Prostate gland (tissue), 2 donors: Measurements from ENCODE around the gene ALKBH2. TPM values are rescaled to one million over a fixed set of nuclear protein-coding genes. Genes with fewer than 3 reads are reported as not detected.

Source experiments
- DNase-seq: peaks from one replicate; pipeline ENCODE4 v3.0.0-alpha.2; 2019; ENCODE audit warnings: low spot score
- H3K27ac ChIP-seq, 2 donors: fragments of 200-600 bp; sonication (generic); 2 replicates each; pipeline ENCODE4 v1.5.1; 2017 to 2019
- H3K27me3 ChIP-seq: fragments of 200-600 bp; sonication (generic); replicated peaks from 2 replicates; pipeline ENCODE4 v1.5.1; 2019; ENCODE audit not compliant: insufficient read depth
- H3K36me3 ChIP-seq, 2 donors: fragments of 200-600 bp; sonication (generic); 1 replicate in 1 of 2; 2 replicates in 1 of 2; pipeline versions ENCODE4 v1.5.1 to v1.8.1; 2017 to 2019
- H3K4me1 ChIP-seq: fragments of 200-600 bp; sonication (generic); replicated peaks from 2 replicates; pipeline ENCODE4 v1.5.1; 2019
- H3K4me3 ChIP-seq, 2 donors: fragments of 200-600 bp; sonication (generic); 2 replicates each; pipeline ENCODE4 v1.5.1; 2017 to 2019
- H3K9me3 ChIP-seq: fragments of 200-600 bp; sonication (generic); 2 replicates; pipeline ENCODE4 v1.5.1; 2017
- CTCF ChIP-seq, 4 experiments: fragments of 200-600 bp in 2 of 4; fragments of 450-650 bp in 2 of 4; sonication (generic) in 2 of 4; IDR thresholded peaks; 1 replicate in 3 of 4; 2 replicates in 1 of 4; pipeline ENCODE4 v1.5.1; 2016 to 2019; ENCODE audit warnings: antibody characterized with exemption in 4 of 4, mild to moderate bottlenecking in 2 of 4, moderate library complexity in 2 of 4
- POLR2A ChIP-seq: fragments of 450-650 bp; IDR thresholded peaks from one replicate; pipeline ENCODE4 v1.6.1; 2016; ENCODE audit warnings: antibody characterized with exemption, mild to moderate bottlenecking
- POLR2AphosphoS5 ChIP-seq: sonication (generic); formaldehyde crosslinking; IDR thresholded peaks from one replicate; pipeline ENCODE4 v1.6.1; 2017; ENCODE audit warnings: antibody characterized with exemption
- WGBS: methylation state at CpG from one replicate; pipeline ENCODE4 v1.1.5; 2018; 5-methylcytosine and 5-hydroxymethylcytosine counted together
- intact Hi-C: fragments of 100-400 bp; cut with DNase I; formaldehyde crosslinking; loops from one replicate; pipeline ENCODE4 v1.14.2; 2022
- total RNA-seq, 2 donors: library from RNA; depleted of rRNA; stranded (reverse); fragments of >200 nt; gene quantifications; one replicate each; pipeline ENCODE4 v1.1.0, GENCODE V29; 2016

The ALKBH2 gene
- total RNA-seq, 2 donors from 2014 or later = 16.6 to 26.2 TPM

DNA sequence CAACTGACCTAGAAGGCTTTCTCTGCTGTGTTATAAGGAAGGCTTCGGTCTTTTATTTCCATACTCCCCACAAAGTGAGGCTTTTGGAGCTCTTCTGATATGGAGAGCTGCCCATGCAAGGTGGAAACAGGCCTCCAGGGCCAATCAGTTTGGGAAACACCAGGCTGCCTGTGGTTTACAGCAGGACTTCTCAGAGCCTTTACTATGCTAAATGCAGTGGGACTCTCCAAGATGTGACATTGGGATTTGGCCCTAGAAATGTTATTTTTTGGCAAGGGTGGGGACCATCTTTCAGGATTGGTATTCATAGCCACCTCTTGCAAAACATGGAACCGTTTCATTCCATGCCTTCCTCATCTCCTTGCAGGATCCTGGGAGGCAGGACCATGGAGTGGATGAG lies 26.8 kb upstream of the ALKBH2 start:
- H3K27ac ChIP-seq = no peak overlapping the region
- H3K4me3 ChIP-seq = no peak overlapping the region
- no peaks in the 10 kb centered on the region for H3K36me3 ChIP-seq
- no peak for DNase-seq
- no peaks in the 10 kb centered on the region for H3K27me3 ChIP-seq
- no peaks in the 10 kb centered on the region for H3K9me3 ChIP-seq
- TF ChIP-seq CTCF (IDR thresholded peaks at IDR 0.05) (no peak), POLR2AphosphoS5 (no peak), POLR2A (no peak)
- intact Hi-C loops = no loop called here
- peaks cover 13% of the 10 kb centered on the region for H3K4me1 ChIP-seq
- WGBS = 77% methylated on average over 2 of the region's 2 CpGs

DNA sequence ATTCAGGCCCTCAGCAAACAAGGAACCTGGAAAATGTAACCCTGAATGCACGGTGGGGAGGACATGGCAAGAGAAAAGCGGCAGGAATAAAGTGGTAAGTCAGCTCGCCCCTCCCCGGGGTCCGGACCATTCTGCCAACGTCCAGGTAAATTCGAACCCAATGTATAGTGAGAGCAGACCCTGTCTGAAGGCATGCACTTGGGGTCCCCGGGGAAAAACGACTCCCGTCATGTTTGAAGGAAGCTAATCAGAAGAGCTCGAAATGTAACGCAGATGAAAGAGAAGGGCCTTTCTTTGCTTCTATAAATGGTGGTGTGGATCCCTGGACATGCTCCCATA lies 23.3 kb upstream of the ALKBH2 start:
- Histone ChIP-seq H3K27me3 (no peaks in the 10 kb centered on the region), H3K36me3 (no peaks in the 10 kb centered on the region), H3K27ac (peak overlapping the region; percentile 56 to 59), H3K9me3 (no peaks in the 10 kb centered on the region), H3K4me3 (no peak overlapping the region), H3K4me1 (peaks cover 16% of the 10 kb centered on the region)
- TF ChIP-seq POLR2A (no peak), POLR2AphosphoS5 (no peak), CTCF (IDR thresholded peaks at IDR 0.05) (no peak)
- WGBS = 58% methylated on average over 12 of the region's 12 CpGs
- no peak for DNase-seq
- intact Hi-C loops = loop anchor here (10.0 kb wide), 1 partner anchor 268 kb away; no protein-coding TSS in a partner anchor

DNA sequence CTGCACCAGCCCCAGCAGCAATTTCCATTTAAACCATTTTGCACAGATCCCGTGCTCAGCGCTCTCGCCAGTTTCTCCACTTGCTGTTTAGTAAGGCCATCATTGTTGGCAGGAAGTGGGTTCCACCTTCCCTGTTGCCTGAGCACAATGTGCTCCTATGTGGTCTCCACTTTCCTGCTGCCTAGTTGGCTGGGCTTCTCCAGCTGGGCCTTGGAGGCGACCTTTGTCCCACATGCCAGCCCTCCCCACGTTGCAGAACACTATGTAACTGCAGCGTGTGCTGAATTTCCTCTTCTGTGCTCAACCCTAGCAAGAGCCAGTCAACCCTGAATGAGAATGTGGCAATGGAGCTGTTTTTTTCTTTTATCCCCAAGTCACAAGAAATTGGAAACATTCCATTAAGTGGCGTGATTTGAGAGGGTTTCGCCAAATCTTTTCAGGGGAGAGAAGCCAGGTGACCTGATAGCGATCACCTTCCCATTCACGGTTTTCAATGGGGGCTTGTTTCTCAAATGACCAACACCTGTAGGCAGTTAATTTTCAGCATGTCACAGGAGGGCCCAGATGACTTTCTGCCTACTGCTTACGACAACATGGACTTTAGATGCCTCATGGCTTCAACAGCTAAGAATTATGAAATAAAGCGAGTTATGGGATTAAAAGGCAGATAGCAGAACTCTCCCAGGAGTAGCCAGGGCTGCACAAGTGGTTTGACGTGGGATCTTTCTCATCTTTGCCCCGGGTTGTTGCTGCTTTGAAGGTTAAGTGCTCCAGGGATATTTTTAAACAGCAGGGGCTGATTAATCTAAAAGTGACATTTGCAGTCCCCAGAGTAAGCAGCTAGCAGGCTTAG lies 22.7 kb upstream of the ALKBH2 start, which contains the start of gene ACACB:
TSS of gene ACACB (plus strand) at position 830 of the 853 bp plus-strand sequence. CDS start 22,819 bp downstream, outside the sequence.
- Histone ChIP-seq H3K27me3 (no peaks in the 10 kb centered on the region), H3K36me3 (no peaks in the 10 kb centered on the region), H3K27ac (peak within 1 kb of the TSS; percentile 56 to 59), H3K9me3 (no peaks in the 10 kb centered on the region), H3K4me3 (no peak within 1 kb of the TSS), H3K4me1 (peaks cover 16% of the 10 kb centered on the region)
- TF ChIP-seq POLR2AphosphoS5 (no peak), CTCF (IDR thresholded peaks at IDR 0.05) (no peak), POLR2A (no peak)
- peak; percentile 10 for DNase-seq
- intact Hi-C loops = loop anchor here (10.0 kb wide), 1 partner anchor 269 kb away; no protein-coding TSS in a partner anchor
- WGBS = 34% methylated on average over 14 of the region's 14 CpGs

- H3K36me3 ChIP-seq = no peaks in the 10 kb centered on the region
- no peaks in the 10 kb centered on the region for H3K27me3 ChIP-seq
- H3K9me3 ChIP-seq = no peaks in the 10 kb centered on the region
- 73% methylated on average over 3 of the region's 3 CpGs for WGBS
- H3K4me3 ChIP-seq = no peak overlapping the region
- no peak for DNase-seq
- no peak for TF ChIP-seq POLR2AphosphoS5
- no peak for TF ChIP-seq CTCF (IDR thresholded peaks at IDR 0.05)
- no peak for TF ChIP-seq POLR2A
- intact Hi-C loops = loop anchor here (10.0 kb wide), 1 partner anchor 269 kb away; no protein-coding TSS in a partner anchor
- peak overlapping the region; percentile 56 to 59 for H3K27ac ChIP-seq
- H3K4me1 ChIP-seq = peaks cover 16% of the 10 kb centered on the region
Observed at GRCh38 chr12:109115404-109115757, 22.1 kb upstream of the ALKBH2 start.
